ENCODE data around the gene PLXDC2. TPM values are rescaled to one million over a fixed set of nuclear protein-coding genes. Genes with fewer than 3 reads are reported as not detected.

Gene PLXDC2
- total RNA-seq, 6 donors from 2014 or later = 39.0 to 129 (median 68.0) TPM

DNA sequence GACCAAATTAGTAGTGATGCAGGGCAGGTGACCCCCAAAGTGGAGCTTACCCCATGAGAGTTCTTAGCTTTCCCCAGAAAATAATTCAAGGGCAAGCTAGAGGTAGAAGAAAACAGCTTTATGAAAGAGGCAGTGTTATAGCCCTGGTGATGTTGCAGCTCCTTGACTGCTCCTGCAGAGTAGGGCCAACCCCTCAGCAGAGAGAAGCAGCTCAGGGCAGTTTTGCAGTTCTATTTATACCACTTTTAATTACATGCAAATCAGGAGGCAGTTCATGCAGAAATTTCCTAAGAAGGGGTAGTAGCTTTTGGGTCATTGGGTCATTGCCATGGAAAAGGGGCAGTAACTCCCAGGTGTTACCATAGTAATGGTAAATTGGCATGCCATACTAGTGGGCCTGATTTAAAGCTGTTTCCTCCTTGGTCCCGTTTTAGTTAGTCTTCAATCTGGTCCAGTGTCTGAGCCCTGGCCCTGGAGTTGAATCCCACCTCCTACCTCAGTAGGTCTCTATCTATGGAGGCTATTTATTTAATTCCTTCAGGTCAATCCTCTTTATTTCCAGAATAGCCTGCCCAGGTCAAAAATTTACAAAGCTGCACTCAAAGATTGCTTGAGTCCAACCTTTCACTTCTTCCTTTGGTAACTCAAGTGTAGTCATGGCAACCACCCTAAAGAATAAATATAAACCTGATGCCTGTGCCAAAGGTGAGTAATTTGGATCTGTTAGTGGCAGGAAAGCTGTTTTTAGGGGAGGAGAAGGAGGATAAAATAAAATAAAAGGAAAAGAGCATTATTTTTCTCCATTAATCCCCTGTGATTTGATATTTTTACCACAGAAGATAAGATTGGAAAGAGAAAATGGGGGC, 29.5 kb downstream of the PLXDC2 start:
- ATAC-seq (ENCODE audit: low FRiP score in 2 of 2) = no peak
- 67 to 89% methylated on average over 1 of the region's 1 CpG for WGBS, 2 donors
- DNase-seq = no peak
- H3K9me3 ChIP-seq = no peaks in the 10 kb centered on the region
- H3K4me1 ChIP-seq = peaks cover 0 to 6% (median 0%) of the 10 kb centered on the region in 4 donors
- H3K36me3 ChIP-seq = no peaks in the 10 kb centered on the region
- no peak overlapping the region for H3K4me3 ChIP-seq
- TF ChIP-seq POLR2AphosphoS5 (IDR thresholded peaks at IDR 0.05) = no peak
- no peak for TF ChIP-seq POLR2A (IDR thresholded peaks at IDR 0.05)
- TF ChIP-seq, protein P1, sequence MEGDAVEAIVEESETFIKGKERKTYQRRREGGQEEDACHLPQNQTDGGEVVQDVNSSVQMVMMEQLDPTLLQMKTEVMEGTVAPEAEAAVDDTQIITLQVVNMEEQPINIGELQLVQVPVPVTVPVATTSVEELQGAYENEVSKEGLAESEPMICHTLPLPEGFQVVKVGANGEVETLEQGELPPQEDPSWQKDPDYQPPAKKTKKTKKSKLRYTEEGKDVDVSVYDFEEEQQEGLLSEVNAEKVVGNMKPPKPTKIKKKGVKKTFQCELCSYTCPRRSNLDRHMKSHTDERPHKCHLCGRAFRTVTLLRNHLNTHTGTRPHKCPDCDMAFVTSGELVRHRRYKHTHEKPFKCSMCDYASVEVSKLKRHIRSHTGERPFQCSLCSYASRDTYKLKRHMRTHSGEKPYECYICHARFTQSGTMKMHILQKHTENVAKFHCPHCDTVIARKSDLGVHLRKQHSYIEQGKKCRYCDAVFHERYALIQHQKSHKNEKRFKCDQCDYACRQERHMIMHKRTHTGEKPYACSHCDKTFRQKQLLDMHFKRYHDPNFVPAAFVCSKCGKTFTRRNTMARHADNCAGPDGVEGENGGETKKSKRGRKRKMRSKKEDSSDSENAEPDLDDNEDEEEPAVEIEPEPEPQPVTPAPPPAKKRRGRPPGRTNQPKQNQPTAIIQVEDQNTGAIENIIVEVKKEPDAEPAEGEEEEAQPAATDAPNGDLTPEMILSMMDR (IDR thresholded peaks at IDR 0.05) = no peak
- TF ChIP-seq EP300 (IDR thresholded peaks at IDR 0.05) = no peak
- no peak overlapping the region for H3K27ac ChIP-seq
- H3K27me3 ChIP-seq = no peaks in the 10 kb centered on the region

DNA sequence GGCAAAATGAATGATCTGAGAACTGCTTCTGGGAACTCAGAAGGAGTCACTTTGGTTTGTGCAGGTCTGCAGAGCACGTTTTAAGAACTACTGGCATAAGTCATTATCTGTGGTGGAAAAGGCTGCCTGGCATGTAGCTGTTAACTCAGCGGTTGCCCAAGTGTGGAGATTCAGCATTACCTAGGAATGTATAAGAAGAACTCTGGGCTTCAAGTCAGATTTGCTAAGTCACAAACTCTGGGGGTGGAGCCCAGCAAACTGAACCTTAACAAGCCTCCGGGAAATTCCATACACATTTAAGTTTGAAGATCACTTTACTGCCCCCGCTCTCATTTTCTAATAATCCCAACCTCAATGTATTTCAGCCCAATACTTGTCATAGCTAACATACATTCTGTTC, 31.1 kb downstream of the PLXDC2 start:
- H3K9me3 ChIP-seq = no peaks in the 10 kb centered on the region
- H3K4me3 ChIP-seq = no peak overlapping the region
- no peak for TF ChIP-seq POLR2A (IDR thresholded peaks at IDR 0.05)
- TF ChIP-seq EP300 (IDR thresholded peaks at IDR 0.05) = no peak
- no peak for TF ChIP-seq POLR2AphosphoS5 (IDR thresholded peaks at IDR 0.05)
- TF ChIP-seq, protein P1 (IDR thresholded peaks at IDR 0.05) = no peak
- DNase-seq = no peak
- peaks cover 0 to 6% (median 0%) of the 10 kb centered on the region in 4 donors for H3K4me1 ChIP-seq
- H3K27me3 ChIP-seq = no peaks in the 10 kb centered on the region
- no peak for ATAC-seq (ENCODE audit: low FRiP score in 2 of 2)
- 65 to 84% methylated on average over 4 of the region's 4 CpGs for WGBS, 2 donors
- H3K36me3 ChIP-seq = no peaks in the 10 kb centered on the region
- H3K27ac ChIP-seq = no peak overlapping the region

DNA sequence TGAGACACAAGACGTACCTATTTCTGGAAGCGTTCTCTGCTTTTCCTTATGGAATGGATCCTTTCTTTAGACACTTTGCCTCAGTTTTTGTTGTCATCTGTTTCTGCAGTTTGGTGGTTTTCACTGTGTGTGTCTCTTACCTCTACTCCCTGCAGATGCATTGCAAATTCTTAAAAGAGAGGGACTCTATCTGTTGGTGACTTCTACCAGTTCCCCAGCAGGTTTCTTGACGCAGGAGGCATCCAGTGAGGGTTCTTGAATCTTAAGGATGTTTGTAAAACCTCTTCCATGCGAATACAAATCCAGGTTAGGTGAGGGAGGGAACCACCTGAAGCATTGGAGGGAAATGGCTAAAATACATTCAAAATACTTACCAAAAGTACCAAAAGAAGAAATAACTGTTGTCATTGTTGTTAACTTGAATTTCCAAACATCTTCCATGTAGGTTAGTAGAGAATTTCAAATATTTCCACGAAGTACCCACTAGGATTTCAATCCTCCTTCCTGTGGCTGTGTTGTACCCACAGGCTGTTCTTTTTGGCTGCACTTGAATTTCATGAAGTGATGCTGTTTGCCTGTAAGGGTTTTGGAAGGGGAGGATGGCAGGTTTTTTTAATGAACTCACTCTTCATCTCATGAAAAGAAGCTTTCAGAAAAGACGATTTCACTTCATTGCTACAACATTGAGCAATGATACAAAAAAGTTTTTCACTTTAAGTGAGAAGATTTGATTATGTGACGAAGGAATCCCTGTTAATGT, 32.2 kb downstream of the PLXDC2 start:
- H3K27me3 ChIP-seq = no peaks in the 10 kb centered on the region
- no peak for ATAC-seq (ENCODE audit: low FRiP score in 2 of 2)

DNA sequence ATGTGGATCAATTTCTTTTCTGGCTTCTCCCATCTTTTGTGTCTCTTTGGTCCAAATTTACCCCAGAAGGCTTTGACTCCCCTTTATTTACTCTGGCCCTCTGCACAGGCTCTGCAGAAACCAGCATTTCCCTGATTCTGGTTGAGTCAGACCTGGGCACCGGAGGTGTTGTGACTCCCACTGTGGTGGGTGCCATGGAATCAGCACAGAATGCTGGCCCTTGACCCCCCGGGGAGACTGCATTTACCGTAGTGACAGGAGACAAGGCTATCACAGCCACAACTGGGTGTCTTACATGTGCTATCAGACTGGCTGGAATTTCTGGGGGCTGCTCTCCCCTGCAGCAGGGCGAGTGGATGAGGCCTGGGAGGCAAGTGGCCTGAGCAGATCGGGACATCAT, 37.6 kb downstream of the PLXDC2 start:
- Histone ChIP-seq H3K36me3 (no peaks in the 10 kb centered on the region), H3K27ac (no peak overlapping the region), H3K4me3 (no peak overlapping the region), H3K27me3 (no peaks in the 10 kb centered on the region), H3K4me1 (no peaks in the 10 kb centered on the region), H3K9me3 (no peaks in the 10 kb centered on the region)
- DNase-seq (no peak), ATAC-seq (ENCODE audit: low FRiP score in 2 of 2) (no peak)
- TF ChIP-seq POLR2AphosphoS5 (IDR thresholded peaks at IDR 0.05) (no peak), EP300 (IDR thresholded peaks at IDR 0.05) (no peak), POLR2A (IDR thresholded peaks at IDR 0.05) (no peak)
- TF ChIP-seq, protein P1 (IDR thresholded peaks at IDR 0.05) = no peak
- WGBS, 2 donors = 81 to 94% methylated on average over 2 to 5 of the region's 5 CpGs

More for the DNA sequence above, 32.2 kb downstream of the PLXDC2 start:
- H3K27ac ChIP-seq = no peak overlapping the region
- no peaks in the 10 kb centered on the region for H3K36me3 ChIP-seq
- TF ChIP-seq, protein P1 (IDR thresholded peaks at IDR 0.05) = no peak
- TF ChIP-seq POLR2AphosphoS5 (IDR thresholded peaks at IDR 0.05) (no peak), EP300 (IDR thresholded peaks at IDR 0.05) (no peak), POLR2A (IDR thresholded peaks at IDR 0.05) (no peak)
- H3K9me3 ChIP-seq = no peaks in the 10 kb centered on the region
- peaks cover 0 to 6% (median 0%) of the 10 kb centered on the region in 4 donors for H3K4me1 ChIP-seq
- H3K4me3 ChIP-seq = no peak overlapping the region
- 75% methylated on average over 7 of the region's 7 CpGs for WGBS, 2 donors
- no peak for DNase-seq
